ENCODE measurements around the gene XYLT2.
"Not testable (repeated sequence)": the region's sequence is repeated elsewhere in the genome, so short reads cannot be mapped to it uniquely, and the experiment has no call there.

Gene XYLT2

DNA sequence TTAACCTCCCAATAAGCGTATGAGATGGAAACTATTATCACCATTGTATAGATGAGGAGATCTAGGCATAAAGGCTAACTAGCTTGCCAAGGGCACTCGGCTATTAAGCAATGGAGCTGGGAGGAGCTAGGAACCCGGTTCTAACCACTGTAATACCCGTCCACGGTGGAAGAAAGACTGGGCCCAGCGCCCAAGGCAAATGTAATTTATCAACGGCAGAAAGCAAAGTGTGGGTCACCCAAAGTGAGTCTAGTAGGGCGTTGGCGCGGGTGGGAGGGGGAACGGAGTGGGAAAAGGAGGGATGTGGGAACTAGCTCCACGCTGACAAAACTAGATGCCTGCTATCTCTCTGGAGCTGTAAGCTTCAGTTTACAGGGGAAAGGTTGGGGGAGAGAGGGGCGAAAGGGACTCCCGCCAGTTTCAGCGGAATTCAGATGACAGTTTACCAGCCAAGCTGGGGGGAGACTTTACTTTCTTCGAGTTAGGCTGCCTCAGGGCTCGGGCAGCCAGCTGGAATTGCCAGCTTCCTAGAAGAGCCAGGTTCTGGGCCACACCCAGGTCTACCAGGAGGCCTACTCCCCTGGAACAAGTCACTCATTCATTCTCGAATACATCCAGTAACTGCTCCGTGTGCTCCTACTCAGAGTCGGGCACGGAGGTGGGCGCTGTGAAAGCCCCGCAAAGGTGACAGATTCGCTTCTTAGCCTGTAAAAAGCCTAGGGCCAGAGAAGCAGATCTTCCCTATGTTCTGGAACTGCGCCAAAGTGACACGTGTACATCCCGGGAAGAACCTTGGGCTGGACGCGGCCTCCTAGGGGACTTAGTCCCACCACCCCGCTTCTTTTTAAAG is 50.6 kb downstream of the XYLT2 start:
- peaks cover 36% of the 10 kb centered on the region for H3K36me3 Mint-ChIP-seq (ENCODE audit: low read depth)
- peaks cover 24% of the 10 kb centered on the region for H3K4me1 Mint-ChIP-seq (ENCODE audit: low read depth)
- peak overlapping the region; percentile 97 for H3K4me3 Mint-ChIP-seq

DNA sequence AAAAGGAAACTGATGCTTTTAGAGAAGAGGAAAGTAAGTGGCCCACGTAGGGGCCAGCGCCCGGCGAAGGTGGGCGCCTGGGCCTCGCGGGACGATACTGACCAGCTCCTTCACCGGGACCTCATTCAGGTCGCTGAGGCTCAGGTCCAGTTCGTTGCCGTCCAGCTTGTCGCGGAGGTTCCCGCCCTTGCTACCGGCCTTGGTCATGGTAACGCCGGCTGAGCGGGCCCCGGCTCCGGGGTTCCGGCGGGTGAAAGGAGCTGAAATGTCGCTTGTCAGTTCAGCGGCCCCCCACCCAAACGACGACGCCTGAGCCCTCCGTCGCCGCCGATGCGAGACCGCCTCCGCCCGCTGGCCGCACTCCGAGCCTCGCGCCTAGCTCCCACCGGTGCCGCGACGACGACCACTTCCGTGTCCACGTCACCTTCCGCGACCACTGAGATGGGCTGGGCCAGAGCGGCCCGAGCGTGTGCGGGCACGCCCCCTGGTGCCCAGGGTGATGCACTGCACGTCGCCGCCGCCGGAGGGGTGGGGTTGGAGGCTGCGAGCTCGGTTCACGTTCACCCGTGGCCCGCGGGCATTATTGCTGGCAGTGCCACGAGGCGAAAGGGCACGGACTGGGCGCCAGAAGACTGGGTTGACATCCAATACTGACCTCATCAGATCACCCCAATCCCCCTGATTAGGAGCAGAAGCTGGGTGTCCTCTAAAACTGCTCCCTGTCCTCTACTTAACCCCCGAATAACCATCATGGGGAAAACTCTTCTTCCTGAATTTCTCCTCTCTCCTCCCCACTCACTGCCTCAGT is 51.4 kb downstream of the XYLT2 start, which contains the start of gene LRRC59:
TSS of gene LRRC59 (minus strand) at position 413 of the 808 bp plus-strand sequence. CDS start at position 207, 206 bp downstream.
- peaks cover 28% of the 10 kb centered on the region for H3K36me3 Mint-ChIP-seq (ENCODE audit: low read depth)

More for the DNA sequence above, 50.6 kb downstream of the XYLT2 start:
- no peaks in the 10 kb centered on the region for H3K27me3 Mint-ChIP-seq (ENCODE audit: low read depth)
- no peaks in the 10 kb centered on the region for H3K9me3 Mint-ChIP-seq
- H3K27ac Mint-ChIP-seq, result peak overlapping the region; percentile 88

DNA sequence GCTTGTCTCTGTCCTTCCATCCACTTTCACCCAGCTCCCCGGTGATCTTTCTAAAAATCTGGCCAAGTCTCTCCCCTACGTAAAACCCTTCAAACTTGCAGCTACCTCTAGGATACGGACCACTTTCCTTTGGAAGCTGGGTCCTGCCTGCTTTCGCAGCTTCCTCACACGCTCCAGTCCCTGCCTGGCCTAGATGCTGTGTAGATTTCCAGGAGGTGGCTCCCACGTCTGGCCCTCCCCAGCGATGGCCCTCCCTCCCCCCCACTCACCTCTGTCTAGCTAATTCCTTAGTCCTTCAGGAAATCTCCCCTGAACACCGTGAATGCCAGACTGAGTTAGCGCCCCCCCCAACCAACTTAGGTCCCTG is 52.0 kb downstream of the XYLT2 start:
- Mint-ChIP-seq H3K27me3 (ENCODE audit: low read depth) (no peaks in the 10 kb centered on the region), H3K36me3 (ENCODE audit: low read depth) (peaks cover 22% of the 10 kb centered on the region), H3K9me3 (no peaks in the 10 kb centered on the region), H3K27ac (peak overlapping the region; percentile 86), H3K4me1 (ENCODE audit: low read depth) (peaks cover 24% of the 10 kb centered on the region), H3K4me3 (peak overlapping the region; percentile 97)

More for the DNA sequence above, 51.4 kb downstream of the XYLT2 start, which contains the start of gene LRRC59:
- Mint-ChIP-seq H3K27ac (peak within 1 kb of the TSS; percentile 88), H3K4me3 (peak within 1 kb of the TSS; percentile 97), H3K4me1 (ENCODE audit: low read depth) (peaks cover 24% of the 10 kb centered on the region), H3K27me3 (ENCODE audit: low read depth) (no peaks in the 10 kb centered on the region), H3K9me3 (no peaks in the 10 kb centered on the region)

DNA sequence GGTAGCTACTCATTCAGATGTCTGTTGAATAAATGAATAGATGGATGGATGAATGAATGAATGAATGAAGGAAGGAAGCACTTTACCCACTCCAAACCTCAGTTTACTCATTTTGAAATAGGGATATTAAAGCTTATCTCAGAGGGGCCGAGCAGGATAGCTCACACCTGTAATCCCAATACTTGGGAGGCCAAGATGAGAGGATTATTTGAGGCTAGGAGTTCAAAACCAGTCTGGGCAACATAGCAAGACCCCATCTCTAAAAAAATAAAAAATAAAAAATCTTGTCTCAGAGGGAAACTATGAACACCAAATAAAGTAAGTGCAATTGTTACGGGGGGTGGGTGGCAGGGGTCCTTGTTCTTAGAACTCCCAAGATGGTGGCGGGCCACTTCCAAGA is 52.7 kb downstream of the XYLT2 start:
- not testable (repeated sequence) for H3K27me3 Mint-ChIP-seq (ENCODE audit: low read depth); H3K4me3 Mint-ChIP-seq; H3K27ac Mint-ChIP-seq; H3K9me3 Mint-ChIP-seq
- peaks cover 15% of the 10 kb centered on the region for H3K36me3 Mint-ChIP-seq (ENCODE audit: low read depth)
- H3K4me1 Mint-ChIP-seq (ENCODE audit: low read depth), result peaks cover 24% of the 10 kb centered on the region

DNA sequence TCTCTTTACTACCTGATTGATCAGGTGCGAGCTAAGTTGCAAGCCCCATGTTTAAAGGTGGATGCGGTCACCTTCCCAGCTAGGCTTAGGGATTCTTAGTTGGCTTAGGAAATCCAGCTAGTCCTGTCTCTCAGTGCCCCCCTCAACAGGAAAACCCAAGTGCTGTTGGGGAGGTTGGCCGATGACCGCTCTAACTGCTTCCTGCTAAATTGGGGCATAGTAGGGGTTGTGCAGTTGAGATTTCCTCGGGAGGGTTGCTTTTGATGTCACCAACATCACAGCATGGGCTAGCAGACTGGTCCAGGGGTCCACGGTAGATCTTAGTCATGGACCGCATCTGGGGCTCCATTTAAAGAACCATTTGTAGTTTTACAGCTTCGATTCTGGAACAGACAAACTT is 53.7 kb downstream of the XYLT2 start:
- not testable (repeated sequence) for H3K36me3 Mint-ChIP-seq (ENCODE audit: low read depth)

DNA sequence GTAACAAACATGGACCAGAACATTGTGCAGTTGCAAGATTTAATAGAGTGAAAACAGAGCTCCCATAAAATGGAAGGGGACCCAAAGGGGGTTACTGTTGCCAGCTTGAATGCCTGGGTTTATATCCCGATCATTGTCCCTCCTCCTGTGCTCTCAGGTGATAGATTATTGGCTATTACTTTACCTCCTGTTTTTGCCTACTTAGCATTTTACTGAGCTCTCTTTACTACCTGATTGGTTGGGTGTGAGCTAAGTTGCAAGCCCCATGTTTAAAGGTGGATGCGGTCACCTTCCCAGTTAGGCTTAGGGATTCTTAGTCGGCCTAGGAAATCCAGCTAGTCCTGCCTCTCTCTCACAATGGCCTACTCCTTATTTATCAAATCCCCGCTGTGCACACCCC is 59.4 kb downstream of the XYLT2 start:
- not testable (repeated sequence) for H3K9me3 Mint-ChIP-seq; H3K4me3 Mint-ChIP-seq; H3K36me3 Mint-ChIP-seq (ENCODE audit: low read depth); H3K27ac Mint-ChIP-seq; H3K4me1 Mint-ChIP-seq (ENCODE audit: low read depth)
- H3K27me3 Mint-ChIP-seq (ENCODE audit: low read depth), result peaks cover 19% of the 10 kb centered on the region

More for the DNA sequence above, 53.7 kb downstream of the XYLT2 start:
- not testable (repeated sequence) for H3K27ac Mint-ChIP-seq; H3K4me3 Mint-ChIP-seq; H3K9me3 Mint-ChIP-seq; H3K27me3 Mint-ChIP-seq (ENCODE audit: low read depth)
- peaks cover 20% of the 10 kb centered on the region for H3K4me1 Mint-ChIP-seq (ENCODE audit: low read depth)

DNA sequence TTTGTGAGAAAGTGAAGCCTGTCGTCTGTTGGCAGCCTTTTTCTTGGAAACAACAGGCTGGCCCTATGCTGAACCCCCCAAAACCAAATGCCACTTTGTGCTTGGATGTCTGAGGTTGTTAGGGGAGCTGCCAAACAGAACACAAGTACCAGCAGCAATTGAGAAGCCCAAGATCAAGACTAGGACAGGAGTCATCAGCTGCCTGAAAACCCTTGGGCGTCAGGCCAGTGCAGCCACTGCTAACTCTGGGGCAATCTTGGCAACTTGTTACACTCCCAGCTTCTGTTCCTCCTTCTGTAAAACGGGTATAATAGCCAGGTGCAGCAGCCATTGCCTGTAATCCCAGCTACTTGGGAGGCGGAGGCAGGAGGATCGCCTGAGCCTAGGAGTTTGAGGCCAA is 60.7 kb downstream of the XYLT2 start:
- Mint-ChIP-seq H3K4me1 (ENCODE audit: low read depth) (no peaks in the 10 kb centered on the region), H3K27me3 (ENCODE audit: low read depth) (peaks cover 21% of the 10 kb centered on the region), H3K4me3 (no peak overlapping the region), H3K9me3 (no peaks in the 10 kb centered on the region), H3K27ac (no peak overlapping the region), H3K36me3 (ENCODE audit: low read depth) (no peaks in the 10 kb centered on the region)

DNA sequence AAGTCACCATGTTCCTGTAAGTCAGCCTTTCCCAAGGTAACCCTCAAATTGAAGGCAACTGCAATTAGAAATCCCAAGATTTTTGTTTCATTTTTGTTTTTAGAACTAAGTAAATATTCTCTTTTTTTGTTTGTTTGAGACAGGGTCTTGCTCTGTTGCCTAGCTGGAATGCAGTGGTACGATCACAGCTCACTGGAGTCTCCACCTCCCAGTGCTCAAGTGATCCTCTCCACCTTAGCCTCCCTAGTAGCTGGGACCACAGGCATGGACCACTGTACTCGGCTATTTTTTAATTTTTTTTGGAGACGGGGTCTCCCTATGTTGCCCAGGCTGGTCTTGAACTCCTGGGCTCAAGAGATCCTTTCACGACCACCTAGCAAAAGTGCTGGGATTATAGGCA is 62.0 kb downstream of the XYLT2 start:
- H3K4me1 Mint-ChIP-seq (ENCODE audit: low read depth), result no peaks in the 10 kb centered on the region
- peaks cover 27% of the 10 kb centered on the region for H3K27me3 Mint-ChIP-seq (ENCODE audit: low read depth)
- no peaks in the 10 kb centered on the region for H3K36me3 Mint-ChIP-seq (ENCODE audit: low read depth)
- H3K27ac Mint-ChIP-seq, result no peak overlapping the region
- no peaks in the 10 kb centered on the region for H3K9me3 Mint-ChIP-seq
- no peak overlapping the region for H3K4me3 Mint-ChIP-seq
